ENCODE results near the gene FSCN2. TPM values are rescaled to one million over a fixed set of nuclear protein-coding genes. Genes with fewer than 3 reads are reported as not detected.

FSCN2 gene
- polyA plus RNA-seq, 1 of the 3 experiments (the other 2 are of a cell fraction), result 2.1 TPM

DNA sequence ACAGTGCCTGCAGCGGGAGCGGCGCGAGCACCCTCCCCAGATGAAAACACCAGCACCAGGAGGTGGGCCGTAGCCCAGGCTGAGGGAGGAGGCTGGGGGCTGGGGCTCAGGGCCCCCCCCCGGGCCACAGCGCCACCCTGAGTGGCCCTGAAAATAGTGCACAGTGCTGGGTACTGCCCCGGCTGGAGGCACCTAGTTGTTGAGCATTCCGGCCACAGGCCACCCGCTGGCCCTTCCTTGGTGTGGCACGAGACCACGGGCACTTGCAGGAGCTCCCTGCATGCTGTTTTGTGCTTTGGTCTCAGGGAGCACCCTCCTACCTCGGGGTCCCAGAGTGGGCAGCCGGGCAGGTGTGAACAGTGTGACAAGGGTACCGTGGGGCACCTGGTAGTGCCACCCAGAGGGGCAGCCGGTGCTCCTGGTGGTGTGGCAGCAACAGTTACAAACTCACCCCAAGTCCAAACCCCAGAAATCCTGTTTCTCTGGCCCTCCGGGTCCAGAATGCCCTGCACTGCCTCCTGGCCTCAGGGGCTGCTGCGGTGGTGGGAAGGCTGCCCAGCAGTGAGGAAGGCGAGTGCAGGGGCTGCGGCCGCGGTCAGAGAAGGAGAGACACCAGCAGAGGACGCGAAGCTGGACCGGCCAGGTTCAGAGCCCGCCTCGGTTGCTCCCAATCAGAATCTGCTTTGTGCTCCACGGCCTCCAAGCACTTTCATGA, 11.9 kb downstream of the FSCN2 start (continued):
- TF ChIP-seq JUND (IDR thresholded peaks at IDR 0.05), result no peak
- TF ChIP-seq, protein P1, sequence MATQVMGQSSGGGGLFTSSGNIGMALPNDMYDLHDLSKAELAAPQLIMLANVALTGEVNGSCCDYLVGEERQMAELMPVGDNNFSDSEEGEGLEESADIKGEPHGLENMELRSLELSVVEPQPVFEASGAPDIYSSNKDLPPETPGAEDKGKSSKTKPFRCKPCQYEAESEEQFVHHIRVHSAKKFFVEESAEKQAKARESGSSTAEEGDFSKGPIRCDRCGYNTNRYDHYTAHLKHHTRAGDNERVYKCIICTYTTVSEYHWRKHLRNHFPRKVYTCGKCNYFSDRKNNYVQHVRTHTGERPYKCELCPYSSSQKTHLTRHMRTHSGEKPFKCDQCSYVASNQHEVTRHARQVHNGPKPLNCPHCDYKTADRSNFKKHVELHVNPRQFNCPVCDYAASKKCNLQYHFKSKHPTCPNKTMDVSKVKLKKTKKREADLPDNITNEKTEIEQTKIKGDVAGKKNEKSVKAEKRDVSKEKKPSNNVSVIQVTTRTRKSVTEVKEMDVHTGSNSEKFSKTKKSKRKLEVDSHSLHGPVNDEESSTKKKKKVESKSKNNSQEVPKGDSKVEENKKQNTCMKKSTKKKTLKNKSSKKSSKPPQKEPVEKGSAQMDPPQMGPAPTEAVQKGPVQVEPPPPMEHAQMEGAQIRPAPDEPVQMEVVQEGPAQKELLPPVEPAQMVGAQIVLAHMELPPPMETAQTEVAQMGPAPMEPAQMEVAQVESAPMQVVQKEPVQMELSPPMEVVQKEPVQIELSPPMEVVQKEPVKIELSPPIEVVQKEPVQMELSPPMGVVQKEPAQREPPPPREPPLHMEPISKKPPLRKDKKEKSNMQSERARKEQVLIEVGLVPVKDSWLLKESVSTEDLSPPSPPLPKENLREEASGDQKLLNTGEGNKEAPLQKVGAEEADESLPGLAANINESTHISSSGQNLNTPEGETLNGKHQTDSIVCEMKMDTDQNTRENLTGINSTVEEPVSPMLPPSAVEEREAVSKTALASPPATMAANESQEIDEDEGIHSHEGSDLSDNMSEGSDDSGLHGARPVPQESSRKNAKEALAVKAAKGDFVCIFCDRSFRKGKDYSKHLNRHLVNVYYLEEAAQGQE (IDR thresholded peaks at IDR 0.05; ENCODE audit: low read depth, low read length), result no peak
- TF ChIP-seq EP300 (IDR thresholded peaks at IDR 0.05; ENCODE audit: borderline replicate concordance in 1 of 2, low read depth in 1 of 2, low read length in 1 of 2), result no peak
- no peak for TF ChIP-seq FOXM1 (IDR thresholded peaks at IDR 0.05; ENCODE audit: low read depth)
- TF ChIP-seq, protein P2, sequence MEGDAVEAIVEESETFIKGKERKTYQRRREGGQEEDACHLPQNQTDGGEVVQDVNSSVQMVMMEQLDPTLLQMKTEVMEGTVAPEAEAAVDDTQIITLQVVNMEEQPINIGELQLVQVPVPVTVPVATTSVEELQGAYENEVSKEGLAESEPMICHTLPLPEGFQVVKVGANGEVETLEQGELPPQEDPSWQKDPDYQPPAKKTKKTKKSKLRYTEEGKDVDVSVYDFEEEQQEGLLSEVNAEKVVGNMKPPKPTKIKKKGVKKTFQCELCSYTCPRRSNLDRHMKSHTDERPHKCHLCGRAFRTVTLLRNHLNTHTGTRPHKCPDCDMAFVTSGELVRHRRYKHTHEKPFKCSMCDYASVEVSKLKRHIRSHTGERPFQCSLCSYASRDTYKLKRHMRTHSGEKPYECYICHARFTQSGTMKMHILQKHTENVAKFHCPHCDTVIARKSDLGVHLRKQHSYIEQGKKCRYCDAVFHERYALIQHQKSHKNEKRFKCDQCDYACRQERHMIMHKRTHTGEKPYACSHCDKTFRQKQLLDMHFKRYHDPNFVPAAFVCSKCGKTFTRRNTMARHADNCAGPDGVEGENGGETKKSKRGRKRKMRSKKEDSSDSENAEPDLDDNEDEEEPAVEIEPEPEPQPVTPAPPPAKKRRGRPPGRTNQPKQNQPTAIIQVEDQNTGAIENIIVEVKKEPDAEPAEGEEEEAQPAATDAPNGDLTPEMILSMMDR (IDR thresholded peaks at IDR 0.05), result no peak
- no peak for TF ChIP-seq FOSL2 (IDR thresholded peaks at IDR 0.05; ENCODE audit: borderline replicate concordance, low read depth)
- TF ChIP-seq RXRA (IDR thresholded peaks at IDR 0.05; ENCODE audit: borderline replicate concordance, low read depth), result no peak

DNA sequence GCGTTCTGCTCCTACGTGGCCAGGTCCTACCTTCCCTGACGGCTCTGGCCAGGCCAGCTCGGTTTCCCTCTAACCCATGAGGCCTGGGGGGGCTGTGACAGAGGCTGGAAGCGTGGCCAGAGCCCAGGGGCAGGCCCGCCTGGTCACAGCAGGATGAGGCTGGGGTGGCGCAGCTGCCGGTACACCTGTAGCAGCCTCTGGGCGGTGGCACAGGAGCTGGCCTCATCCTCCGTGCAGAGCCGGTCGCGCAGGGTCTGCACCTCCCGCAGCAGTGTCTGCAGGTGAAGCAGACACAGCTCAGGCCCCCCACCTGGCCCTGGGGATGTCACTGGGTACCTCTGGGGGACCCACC, 12.5 kb downstream of the FSCN2 start:
- CTCF ChIA-PET, result no interaction called here
- 95% methylated on average over 4 of the region's 14 CpGs for WGBS (ENCODE audit: low lambda C conversion rate)

More for the DNA sequence above, 12.5 kb downstream of the FSCN2 start:
- H3K9me3 ChIP-seq, result no peaks in the 10 kb centered on the region
- no peak overlapping the region for H3K9ac ChIP-seq
- no peak overlapping the region for H3K4me3 ChIP-seq (ENCODE audit: low read depth in 2 of 2, low read length in 1 of 2)
- TF ChIP-seq, protein P3, sequence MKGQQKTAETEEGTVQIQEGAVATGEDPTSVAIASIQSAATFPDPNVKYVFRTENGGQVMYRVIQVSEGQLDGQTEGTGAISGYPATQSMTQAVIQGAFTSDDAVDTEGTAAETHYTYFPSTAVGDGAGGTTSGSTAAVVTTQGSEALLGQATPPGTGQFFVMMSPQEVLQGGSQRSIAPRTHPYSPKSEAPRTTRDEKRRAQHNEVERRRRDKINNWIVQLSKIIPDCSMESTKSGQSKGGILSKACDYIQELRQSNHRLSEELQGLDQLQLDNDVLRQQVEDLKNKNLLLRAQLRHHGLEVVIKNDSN (IDR thresholded peaks at IDR 0.05; ENCODE audit: borderline replicate concordance, low read depth), result no peak
- TF ChIP-seq TEAD4 (IDR thresholded peaks at IDR 0.05; ENCODE audit: borderline replicate concordance, insufficient read depth) (no peak), EZH2phosphoT487 (IDR thresholded peaks at IDR 0.05; ENCODE audit: borderline replicate concordance, low read depth) (no peak), NRF1 (IDR thresholded peaks at IDR 0.05; ENCODE audit: low read depth, low read length) (no peak), YY1 (IDR thresholded peaks at IDR 0.05; ENCODE audit: low read depth) (no peak), NFIC (IDR thresholded peaks at IDR 0.05; ENCODE audit: borderline replicate concordance) (no peak), CHD2 (IDR thresholded peaks at IDR 0.05; ENCODE audit: low read length, partially characterized antibody) (no peak), MEF2A (IDR thresholded peaks at IDR 0.05; ENCODE audit: borderline replicate concordance, low read depth) (no peak), MXI1 (IDR thresholded peaks at IDR 0.05; ENCODE audit: low read depth, low read length) (no peak)
- TF ChIP-seq, protein P2 (IDR thresholded peaks at IDR 0.05), result no peak
- TF ChIP-seq, protein P4, sequence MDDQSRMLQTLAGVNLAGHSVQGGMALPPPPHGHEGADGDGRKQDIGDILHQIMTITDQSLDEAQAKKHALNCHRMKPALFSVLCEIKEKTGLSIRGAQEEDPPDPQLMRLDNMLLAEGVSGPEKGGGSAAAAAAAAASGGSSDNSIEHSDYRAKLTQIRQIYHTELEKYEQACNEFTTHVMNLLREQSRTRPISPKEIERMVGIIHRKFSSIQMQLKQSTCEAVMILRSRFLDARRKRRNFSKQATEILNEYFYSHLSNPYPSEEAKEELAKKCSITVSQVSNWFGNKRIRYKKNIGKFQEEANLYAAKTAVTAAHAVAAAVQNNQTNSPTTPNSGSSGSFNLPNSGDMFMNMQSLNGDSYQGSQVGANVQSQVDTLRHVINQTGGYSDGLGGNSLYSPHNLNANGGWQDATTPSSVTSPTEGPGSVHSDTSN (IDR thresholded peaks at IDR 0.05), result no peak
- peaks cover 9% of the 10 kb centered on the region; the same call in 1 of the 2 replicates for H4K20me1 ChIP-seq (ENCODE audit: insufficient read depth)
- no peak overlapping the region for H3K27ac ChIP-seq (ENCODE audit: low read depth in 2 of 2, low read length in 1 of 2)
- H3K4me1 ChIP-seq (ENCODE audit: control insufficient read depth in 1 of 2, insufficient read depth in 2 of 2, low read depth in 1 of 2, low read length in 1 of 2), result peaks cover 0 to 19% of the 10 kb centered on the region in 2 experiments; a peak in 1 of 4 replicates
- no peaks in the 10 kb centered on the region for H3K79me2 ChIP-seq (ENCODE audit: insufficient read depth)
- no peak overlapping the region for H3K4me2 ChIP-seq
- no peak for DNase-seq
- no peak overlapping the region for H2AFZ ChIP-seq (ENCODE audit: low read depth)
- H3K27me3 ChIP-seq (ENCODE audit: insufficient read depth), result no peaks in the 10 kb centered on the region
- no peaks in the 10 kb centered on the region for H3K9me2 ChIP-seq
- peaks cover 22 to 49% of the 10 kb centered on the region in 2 experiments for H3K36me3 ChIP-seq (replicated peaks in 1 of 2; ENCODE audit: control insufficient read depth in 1 of 2, insufficient read depth in 2 of 2, low read length in 1 of 2)
- POLR2A ChIA-PET, result interaction anchor here (0.6 to 1.2 kb wide), 2 partner anchors 10 to 96 kb away, joined by 3 read pairs; partner anchors contain the start of gene NPLOC4
- peaks cover 11% of the 10 kb centered on the region for H3F3A ChIP-seq (replicated peaks; ENCODE audit: insufficient read depth)

Measured in SK-N-SH (cell line).